HepG2 (cell line): Measurements from ENCODE around the gene DNAJB11. TPM values are rescaled to one million over a fixed set of nuclear protein-coding genes. Genes with fewer than 3 reads are reported as not detected.

Experiments
- EP300 ChIP-seq, 3 experiments: sonication (generic) in 1 of 3; formaldehyde crosslinking in 1 of 3; IDR thresholded peaks; 2 replicates each; pipeline versions ENCODE4 v1.5.1 to v1.6.1; 2011 to 2020; ENCODE audit warnings: low read depth in 2 of 3, low read length in 2 of 3, borderline replicate concordance in 1 of 3, improper control_type of control experiment in 1 of 3, mild to moderate bottlenecking in 1 of 3, missing genetic modification reagents in 1 of 3, moderate library complexity in 1 of 3
- FOXK2 ChIP-seq: fragments of 450-650 bp; IDR thresholded peaks from 2 replicates; pipeline ENCODE4 v1.6.1; 2016
- KMT2B ChIP-seq: IDR thresholded peaks from 2 replicates; pipeline ENCODE4 v1.6.1; 2016; ENCODE audit warnings: missing genetic modification reagents, missing compliant biosample characterization
- NCOA5 ChIP-seq: sonication (generic); formaldehyde crosslinking; IDR thresholded peaks from 2 replicates; pipeline ENCODE4 v1.4.0; 2020; ENCODE audit warnings: missing genetic modification reagents
- NFE2 ChIP-seq: sonication (generic); formaldehyde crosslinking; IDR thresholded peaks from 2 replicates; pipeline ENCODE4 v1.4.0; 2020; ENCODE audit warnings: missing genetic modification reagents
- PTBP1 ChIP-seq: fragments of 200-400 bp; formaldehyde crosslinking; IDR thresholded peaks from 2 replicates; pipeline ENCODE4 v1.6.1; 2018; ENCODE audit warnings: low read length, low read depth; ENCODE audit not compliant: poor library complexity, severe bottlenecking
- SMAD3 ChIP-seq: sonication (generic); formaldehyde crosslinking; IDR thresholded peaks from 2 replicates; pipeline ENCODE4 v1.4.0; 2020; ENCODE audit warnings: missing genetic modification reagents
- ZNF263 ChIP-seq: sonication (generic); formaldehyde crosslinking; IDR thresholded peaks from 2 replicates; pipeline ENCODE4 v1.4.0; 2020; ENCODE audit warnings: missing genetic modification reagents
- ZNF33B ChIP-seq: sonication (generic); formaldehyde crosslinking; IDR thresholded peaks from 2 replicates; pipeline ENCODE4 v1.5.1; 2020; ENCODE audit warnings: mild to moderate bottlenecking, missing genetic modification reagents
- ZNF567 ChIP-seq: sonication (generic); formaldehyde crosslinking; IDR thresholded peaks from 2 replicates; pipeline ENCODE4 v1.8.1; 2023; ENCODE audit warnings: mild to moderate bottlenecking, missing genetic modification reagents, borderline replicate concordance
- ZNF605 ChIP-seq: sonication (generic); formaldehyde crosslinking; IDR thresholded peaks from 2 replicates; pipeline ENCODE4 v1.8.0; 2022; ENCODE audit warnings: mild to moderate bottlenecking, missing genetic modification reagents
- ZNF614 ChIP-seq: IDR thresholded peaks from 2 replicates; pipeline ENCODE4 v1.6.1; 2018; ENCODE audit warnings: missing biosample characterization, missing genetic modification reagents, inconsistent platforms, borderline replicate concordance
- polyA plus RNA-seq, 8 experiments: library from polyadenylated mRNA; depleted of rRNA in 3 of 8; stranded (reverse) in 7 of 8; unstranded in 1 of 8; fragments of >200 nt; fragmentation: Illumina TruSeq in 4 of 8; extraction: Trizol in 4 of 8; gene quantifications; 2 replicates each; pipeline versions ENCODE4 v1.2.1 to v1.2.3, GENCODE V29; 2011 to 2016; ENCODE audit warnings: low read depth in 4 of 8, missing spikeins in 1 of 8, mixed read lengths in 1 of 8; ENCODE audit not compliant: insufficient read depth in 1 of 8
- total RNA-seq, 5 experiments: library from RNA; depleted of rRNA; stranded (reverse); fragments of >200 nt; fragmentation: Illumina TruSeq; extraction: Trizol; gene quantifications; 2 replicates each; pipeline ENCODE4 v1.2.3, GENCODE V29; 2016; ENCODE audit warnings: low read depth in 1 of 5
- TF ChIP-seq, protein P1 (sequence below): sonication (generic); formaldehyde crosslinking; IDR thresholded peaks from 2 replicates; pipeline ENCODE4 v1.5.0; 2020; ENCODE audit warnings: mild to moderate bottlenecking, missing genetic modification reagents
- TF ChIP-seq, protein P2 (sequence below): sonication (generic); formaldehyde crosslinking; IDR thresholded peaks from 2 replicates; pipeline ENCODE4 v1.9.0; 2022; ENCODE audit warnings: missing genetic modification reagents, mild to moderate bottlenecking, borderline replicate concordance
- TF ChIP-seq, protein P3 (sequence below): sonication (generic); IDR thresholded peaks from 2 replicates; pipeline ENCODE4 v1.6.1; 2016; ENCODE audit warnings: low read depth, borderline replicate concordance
- TF ChIP-seq, protein P4 (sequence below): sonication (generic); formaldehyde crosslinking; IDR thresholded peaks from 2 replicates; pipeline ENCODE4 v1.5.0; 2020; ENCODE audit warnings: missing genetic modification reagents
- TF ChIP-seq, protein P5 (sequence below): sonication (generic); formaldehyde crosslinking; IDR thresholded peaks from 2 replicates; pipeline ENCODE4 v1.8.0; 2022; ENCODE audit warnings: missing genetic modification reagents, low read depth, mild to moderate bottlenecking, borderline replicate concordance
- TF ChIP-seq, protein P6 (sequence below): IDR thresholded peaks from 2 replicates; pipeline ENCODE4 v1.6.1; 2018; ENCODE audit warnings: missing genetic modification reagents
- TF ChIP-seq, protein P7 (sequence below): IDR thresholded peaks from 2 replicates; pipeline ENCODE4 v1.6.1; 2016; ENCODE audit warnings: missing genetic modification reagents, missing compliant biosample characterization
- TF ChIP-seq, protein P8 (sequence below): sonication (generic); formaldehyde crosslinking; IDR thresholded peaks from 2 replicates; pipeline ENCODE4 v1.4.0; 2020; ENCODE audit warnings: mild to moderate bottlenecking, missing genetic modification reagents

Gene DNAJB11
- total and polyA plus RNA-seq, 2 of the 13 experiments (the other 11 are each of a cell fraction or from before 2014, with no cell fraction given) = 41.0 to 132 TPM

DNA sequence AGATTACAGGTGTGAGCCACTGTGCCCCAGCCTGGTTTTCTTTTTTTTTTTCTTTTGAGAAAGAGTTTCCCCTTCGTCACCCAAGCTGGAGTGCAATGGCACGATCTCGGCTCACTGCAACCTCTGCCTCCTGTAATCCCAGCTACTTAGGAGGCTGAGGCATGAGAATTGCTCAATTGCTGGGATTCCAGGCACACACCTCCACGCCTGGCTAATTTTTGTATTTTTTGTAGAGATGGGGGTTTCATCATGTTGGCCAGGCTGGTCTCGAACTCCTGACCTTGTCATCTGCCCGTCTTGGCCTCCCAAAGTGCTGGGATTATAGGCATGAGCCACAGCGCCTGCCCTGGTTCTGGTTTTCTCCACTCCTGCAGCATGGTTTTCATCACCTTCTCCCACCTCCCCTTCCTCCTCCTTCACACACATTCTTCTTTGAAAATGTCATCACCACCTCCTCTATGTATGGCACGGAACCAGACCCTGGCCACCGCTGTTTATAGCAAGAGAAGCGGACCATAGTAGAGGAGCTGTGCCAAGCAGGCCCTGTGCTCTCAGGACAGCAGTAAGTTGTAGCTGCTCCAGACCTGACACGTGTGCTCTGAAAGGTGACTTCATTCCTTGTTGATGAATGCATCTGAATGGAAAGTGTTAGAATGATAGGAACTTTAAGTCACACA is 27.7 kb downstream of the DNAJB11 start (continued):
- TF ChIP-seq, protein P1, sequence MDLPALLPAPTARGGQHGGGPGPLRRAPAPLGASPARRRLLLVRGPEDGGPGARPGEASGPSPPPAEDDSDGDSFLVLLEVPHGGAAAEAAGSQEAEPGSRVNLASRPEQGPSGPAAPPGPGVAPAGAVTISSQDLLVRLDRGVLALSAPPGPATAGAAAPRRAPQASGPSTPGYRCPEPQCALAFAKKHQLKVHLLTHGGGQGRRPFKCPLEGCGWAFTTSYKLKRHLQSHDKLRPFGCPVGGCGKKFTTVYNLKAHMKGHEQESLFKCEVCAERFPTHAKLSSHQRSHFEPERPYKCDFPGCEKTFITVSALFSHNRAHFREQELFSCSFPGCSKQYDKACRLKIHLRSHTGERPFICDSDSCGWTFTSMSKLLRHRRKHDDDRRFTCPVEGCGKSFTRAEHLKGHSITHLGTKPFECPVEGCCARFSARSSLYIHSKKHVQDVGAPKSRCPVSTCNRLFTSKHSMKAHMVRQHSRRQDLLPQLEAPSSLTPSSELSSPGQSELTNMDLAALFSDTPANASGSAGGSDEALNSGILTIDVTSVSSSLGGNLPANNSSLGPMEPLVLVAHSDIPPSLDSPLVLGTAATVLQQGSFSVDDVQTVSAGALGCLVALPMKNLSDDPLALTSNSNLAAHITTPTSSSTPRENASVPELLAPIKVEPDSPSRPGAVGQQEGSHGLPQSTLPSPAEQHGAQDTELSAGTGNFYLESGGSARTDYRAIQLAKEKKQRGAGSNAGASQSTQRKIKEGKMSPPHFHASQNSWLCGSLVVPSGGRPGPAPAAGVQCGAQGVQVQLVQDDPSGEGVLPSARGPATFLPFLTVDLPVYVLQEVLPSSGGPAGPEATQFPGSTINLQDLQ (CRISPR knock-in tag) = no peak
- TF ChIP-seq ZNF614 (CRISPR knock-in tag) (no peak), NCOA5 (no peak), ZNF33B (CRISPR knock-in tag) (no peak), ZNF263 (peak; percentile 68), PTBP1 (no peak), ZNF567 (CRISPR knock-in tag) (no peak), FOXK2 (no peak), EP300 (IDR thresholded peaks at IDR 0.05; ENCODE audit: low read depth in 2 of 2, low read length in 2 of 2) (no peak), EP300 (CRISPR knock-in tag; IDR thresholded peaks at IDR 0.05; ENCODE audit: borderline replicate concordance) (no peak), KMT2B (CRISPR knock-in tag) (no peak; the same call in 1 of the 2 replicates), ZNF605 (no peak), NFE2 (CRISPR knock-in tag) (no peak), SMAD3 (CRISPR knock-in tag) (no peak)
- TF ChIP-seq, protein P2, sequence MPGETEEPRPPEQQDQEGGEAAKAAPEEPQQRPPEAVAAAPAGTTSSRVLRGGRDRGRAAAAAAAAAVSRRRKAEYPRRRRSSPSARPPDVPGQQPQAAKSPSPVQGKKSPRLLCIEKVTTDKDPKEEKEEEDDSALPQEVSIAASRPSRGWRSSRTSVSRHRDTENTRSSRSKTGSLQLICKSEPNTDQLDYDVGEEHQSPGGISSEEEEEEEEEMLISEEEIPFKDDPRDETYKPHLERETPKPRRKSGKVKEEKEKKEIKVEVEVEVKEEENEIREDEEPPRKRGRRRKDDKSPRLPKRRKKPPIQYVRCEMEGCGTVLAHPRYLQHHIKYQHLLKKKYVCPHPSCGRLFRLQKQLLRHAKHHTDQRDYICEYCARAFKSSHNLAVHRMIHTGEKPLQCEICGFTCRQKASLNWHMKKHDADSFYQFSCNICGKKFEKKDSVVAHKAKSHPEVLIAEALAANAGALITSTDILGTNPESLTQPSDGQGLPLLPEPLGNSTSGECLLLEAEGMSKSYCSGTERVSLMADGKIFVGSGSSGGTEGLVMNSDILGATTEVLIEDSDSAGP (CRISPR knock-in tag) = no peak
- TF ChIP-seq, protein P3, sequence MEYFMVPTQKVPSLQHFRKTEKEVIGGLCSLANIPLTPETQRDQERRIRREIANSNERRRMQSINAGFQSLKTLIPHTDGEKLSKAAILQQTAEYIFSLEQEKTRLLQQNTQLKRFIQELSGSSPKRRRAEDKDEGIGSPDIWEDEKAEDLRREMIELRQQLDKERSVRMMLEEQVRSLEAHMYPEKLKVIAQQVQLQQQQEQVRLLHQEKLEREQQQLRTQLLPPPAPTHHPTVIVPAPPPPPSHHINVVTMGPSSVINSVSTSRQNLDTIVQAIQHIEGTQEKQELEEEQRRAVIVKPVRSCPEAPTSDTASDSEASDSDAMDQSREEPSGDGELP = no peak
- TF ChIP-seq, protein P4, sequence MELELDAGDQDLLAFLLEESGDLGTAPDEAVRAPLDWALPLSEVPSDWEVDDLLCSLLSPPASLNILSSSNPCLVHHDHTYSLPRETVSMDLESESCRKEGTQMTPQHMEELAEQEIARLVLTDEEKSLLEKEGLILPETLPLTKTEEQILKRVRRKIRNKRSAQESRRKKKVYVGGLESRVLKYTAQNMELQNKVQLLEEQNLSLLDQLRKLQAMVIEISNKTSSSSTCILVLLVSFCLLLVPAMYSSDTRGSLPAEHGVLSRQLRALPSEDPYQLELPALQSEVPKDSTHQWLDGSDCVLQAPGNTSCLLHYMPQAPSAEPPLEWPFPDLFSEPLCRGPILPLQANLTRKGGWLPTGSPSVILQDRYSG = no peak
- TF ChIP-seq, protein P5, sequence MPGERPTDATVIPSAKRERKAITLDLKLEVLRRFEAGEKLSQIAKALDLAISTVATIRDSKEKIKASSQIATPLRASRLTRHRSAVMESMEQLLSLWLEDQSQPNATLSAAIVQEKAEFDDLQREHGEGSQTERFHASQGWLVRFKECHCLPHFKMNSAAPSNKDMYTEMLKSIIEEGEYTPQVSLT = no peak
- TF ChIP-seq, protein P6, sequence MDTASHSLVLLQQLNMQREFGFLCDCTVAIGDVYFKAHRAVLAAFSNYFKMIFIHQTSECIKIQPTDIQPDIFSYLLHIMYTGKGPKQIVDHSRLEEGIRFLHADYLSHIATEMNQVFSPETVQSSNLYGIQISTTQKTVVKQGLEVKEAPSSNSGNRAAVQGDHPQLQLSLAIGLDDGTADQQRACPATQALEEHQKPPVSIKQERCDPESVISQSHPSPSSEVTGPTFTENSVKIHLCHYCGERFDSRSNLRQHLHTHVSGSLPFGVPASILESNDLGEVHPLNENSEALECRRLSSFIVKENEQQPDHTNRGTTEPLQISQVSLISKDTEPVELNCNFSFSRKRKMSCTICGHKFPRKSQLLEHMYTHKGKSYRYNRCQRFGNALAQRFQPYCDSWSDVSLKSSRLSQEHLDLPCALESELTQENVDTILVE (CRISPR knock-in tag) = 0 out of 2 replicates have a peak, but pooled peaks have one; percentile 22
- TF ChIP-seq, protein P7, sequence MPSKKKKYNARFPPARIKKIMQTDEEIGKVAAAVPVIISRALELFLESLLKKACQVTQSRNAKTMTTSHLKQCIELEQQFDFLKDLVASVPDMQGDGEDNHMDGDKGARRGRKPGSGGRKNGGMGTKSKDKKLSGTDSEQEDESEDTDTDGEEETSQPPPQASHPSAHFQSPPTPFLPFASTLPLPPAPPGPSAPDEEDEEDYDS = no peak
- TF ChIP-seq, protein P8, sequence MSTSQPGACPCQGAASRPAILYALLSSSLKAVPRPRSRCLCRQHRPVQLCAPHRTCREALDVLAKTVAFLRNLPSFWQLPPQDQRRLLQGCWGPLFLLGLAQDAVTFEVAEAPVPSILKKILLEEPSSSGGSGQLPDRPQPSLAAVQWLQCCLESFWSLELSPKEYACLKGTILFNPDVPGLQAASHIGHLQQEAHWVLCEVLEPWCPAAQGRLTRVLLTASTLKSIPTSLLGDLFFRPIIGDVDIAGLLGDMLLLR (CRISPR knock-in tag) = no peak
